ENCODE data around the gene CPZ.

DNA sequence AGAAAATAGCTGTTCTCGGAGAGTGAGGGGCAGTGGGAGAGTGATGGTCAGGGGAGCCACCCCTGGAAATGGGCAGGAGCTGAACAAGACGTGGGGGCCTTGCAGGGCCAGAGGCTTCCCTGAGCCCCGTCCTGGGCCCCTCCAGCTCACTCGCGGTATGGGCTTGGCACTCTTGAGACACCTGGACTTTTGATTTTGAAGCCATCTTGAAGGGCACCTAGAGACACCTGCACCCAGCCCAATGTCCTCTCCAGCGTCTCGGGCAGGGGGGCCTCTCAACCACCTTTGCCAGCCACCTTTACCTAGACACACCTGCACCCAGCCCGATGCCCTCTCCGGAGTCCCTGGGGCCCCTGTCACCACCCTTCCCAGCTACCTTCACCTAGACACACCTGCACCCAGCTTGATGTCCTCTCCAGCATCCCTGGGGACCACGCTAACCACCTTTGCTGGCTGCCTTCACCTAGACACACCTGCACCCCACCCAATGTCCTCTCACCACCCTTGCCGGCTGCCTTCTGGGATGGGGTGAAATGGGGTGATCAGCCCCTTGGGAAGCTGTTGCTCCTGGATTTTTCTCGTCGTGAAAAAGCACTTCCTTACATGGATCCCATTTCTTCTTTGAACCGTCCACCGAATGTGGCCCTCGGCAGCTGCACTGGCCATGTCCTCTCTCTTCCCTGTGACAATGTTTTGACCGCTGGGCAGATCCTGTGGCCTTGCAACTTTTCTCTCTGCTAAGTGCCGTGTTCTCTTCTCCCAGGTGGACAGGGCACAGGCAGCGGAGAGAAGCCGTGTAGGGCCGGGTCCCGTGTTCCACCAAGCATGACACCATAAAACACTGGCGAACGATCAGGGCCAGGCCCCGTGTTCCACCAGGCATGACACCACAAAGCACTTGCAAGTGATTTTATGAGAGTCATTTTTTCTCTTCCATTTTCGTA is 47.5 kb downstream of the CPZ start:
- TF ChIP-seq CTCF (IDR thresholded peaks at IDR 0.05) (no peak), POLR2A (IDR thresholded peaks at IDR 0.05) (no peak)
